HG03108 (cell line): ENCODE measurements around the gene SHD.
"Not testable (repeated sequence)": the region's sequence is repeated elsewhere in the genome, so short reads cannot be mapped to it uniquely, and the experiment has no call there.

Experiments
- ATAC-seq: cut with Tn5 transposase; IDR thresholded peaks from one replicate; pipeline ENCODE4 v1.9.1; 2021; ENCODE audit warnings: moderate library complexity; ENCODE audit not compliant: unreplicated experiment

Gene SHD

GRCh38 chr19:4323692-4324091 is 44.6 kb downstream of the SHD start:
- no peak for ATAC-seq

- no peak for ATAC-seq
These were observed 45.2 kb downstream of the SHD start for GRCh38 chr19:4324228-4324627.

- ATAC-seq, result no peak
These were observed 47.3 kb downstream of the SHD start for GRCh38 chr19:4326215-4326836.

- no peak for ATAC-seq
These were observed 47.8 kb downstream of the SHD start for GRCh38 chr19:4326837-4327251.

- peak; percentile 26 for ATAC-seq
These were observed 48.3 kb downstream of the SHD start for GRCh38 chr19:4327252-4327876.

GRCh38 chr19:4327877-4328242 is 48.8 kb downstream of the SHD start:
- ATAC-seq, result no peak

- ATAC-seq, result peak; percentile 71
These were observed 49.4 kb downstream of the SHD start for GRCh38 chr19:4328243-4328990.

- ATAC-seq, result not testable (repeated sequence)
These were observed 50.1 kb downstream of the SHD start for GRCh38 chr19:4328991-4329681.

- no peak for ATAC-seq
These were observed 50.8 kb downstream of the SHD start for GRCh38 chr19:4329858-4330257.

- ATAC-seq, result no peak
These were observed 56.0 kb downstream of the SHD start for GRCh38 chr19:4334929-4335570.

- no peak for ATAC-seq
These were observed 58.9 kb downstream of the SHD start for GRCh38 chr19:4337906-4338440.

GRCh38 chr19:4338441-4339355 is 59.6 kb downstream of the SHD start, which contains the start of gene STAP2:
TSS of gene STAP2 (minus strand) at chr19:4338827. CDS start at chr19:4338753, 74 bp downstream.
- no peak for ATAC-seq
